ENCODE results near the gene UCHL1.
"Not testable (repeated sequence)": the region's sequence is repeated elsewhere in the genome, so short reads cannot be mapped to it uniquely, and the experiment has no call there.

Gene UCHL1

DNA sequence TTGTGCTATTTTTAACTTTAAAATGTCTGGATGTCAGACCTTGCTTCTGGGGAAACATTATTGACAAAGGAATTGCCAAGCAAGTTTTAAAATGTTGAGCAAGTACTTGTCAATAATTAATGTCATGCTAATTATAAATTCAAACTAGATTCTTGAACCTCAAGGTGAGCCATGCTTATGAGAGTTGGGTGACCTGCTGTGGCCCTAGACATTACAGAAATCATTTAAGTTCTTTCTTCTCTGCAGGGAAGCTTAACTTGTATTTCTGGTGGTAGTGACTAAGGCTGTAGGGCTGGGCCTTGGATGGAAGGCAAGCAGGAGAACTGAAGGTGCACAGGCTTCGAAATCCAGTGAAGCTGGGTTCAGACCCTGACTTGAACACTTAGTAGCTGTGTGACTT is 14.8 kb upstream of the UCHL1 start:
- DNase-seq: no peak

DNA sequence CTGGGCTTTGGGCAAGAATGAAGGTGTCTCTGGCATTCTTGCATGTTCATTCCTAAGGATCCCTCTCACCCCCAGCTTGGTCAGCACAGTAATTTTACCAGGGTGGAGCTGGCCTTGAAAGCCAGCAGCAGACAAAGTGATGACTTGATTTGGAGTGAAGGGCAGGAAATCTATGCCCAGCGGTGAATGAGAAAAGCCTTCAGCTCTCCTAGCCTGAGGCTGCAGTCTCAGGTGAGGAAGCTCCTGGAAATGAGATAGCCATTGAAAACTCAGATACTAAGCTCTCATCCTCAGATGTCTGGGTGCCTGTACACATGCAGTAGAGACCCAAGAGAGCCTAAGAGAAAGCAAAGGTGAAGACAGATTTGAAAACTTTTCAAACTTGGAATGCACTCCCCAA is 10.7 kb upstream of the UCHL1 start:
- no peak for DNase-seq

DNA sequence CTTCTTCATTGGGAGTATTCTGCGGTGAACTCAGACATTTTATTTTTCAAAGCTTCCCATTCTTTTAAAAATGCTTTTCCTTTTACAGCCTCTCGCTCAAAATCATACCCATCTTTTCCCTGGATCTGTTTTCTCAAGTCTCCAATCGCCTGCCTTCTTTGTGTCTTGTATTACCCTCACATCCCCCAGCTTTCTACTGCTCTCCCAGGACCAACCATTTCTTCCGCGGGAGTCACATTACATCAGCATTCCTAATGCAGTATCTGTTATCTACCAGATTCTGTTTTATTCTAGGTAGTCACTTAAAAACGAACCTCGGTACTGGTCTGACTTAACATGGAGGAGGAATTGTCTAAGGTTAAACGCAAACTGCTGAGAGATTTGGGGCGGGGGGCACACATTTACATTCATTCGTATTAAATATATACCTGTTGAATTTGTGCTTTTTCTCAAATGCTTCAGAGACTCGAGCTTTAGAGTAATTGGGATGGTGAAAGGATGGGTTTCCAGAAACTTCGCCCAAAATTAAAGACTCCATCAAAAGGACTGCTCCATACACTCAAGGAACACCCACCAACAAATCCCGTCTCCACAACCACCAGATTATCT is 493 bp upstream of the UCHL1 start:
- no peak for DNase-seq

DNA sequence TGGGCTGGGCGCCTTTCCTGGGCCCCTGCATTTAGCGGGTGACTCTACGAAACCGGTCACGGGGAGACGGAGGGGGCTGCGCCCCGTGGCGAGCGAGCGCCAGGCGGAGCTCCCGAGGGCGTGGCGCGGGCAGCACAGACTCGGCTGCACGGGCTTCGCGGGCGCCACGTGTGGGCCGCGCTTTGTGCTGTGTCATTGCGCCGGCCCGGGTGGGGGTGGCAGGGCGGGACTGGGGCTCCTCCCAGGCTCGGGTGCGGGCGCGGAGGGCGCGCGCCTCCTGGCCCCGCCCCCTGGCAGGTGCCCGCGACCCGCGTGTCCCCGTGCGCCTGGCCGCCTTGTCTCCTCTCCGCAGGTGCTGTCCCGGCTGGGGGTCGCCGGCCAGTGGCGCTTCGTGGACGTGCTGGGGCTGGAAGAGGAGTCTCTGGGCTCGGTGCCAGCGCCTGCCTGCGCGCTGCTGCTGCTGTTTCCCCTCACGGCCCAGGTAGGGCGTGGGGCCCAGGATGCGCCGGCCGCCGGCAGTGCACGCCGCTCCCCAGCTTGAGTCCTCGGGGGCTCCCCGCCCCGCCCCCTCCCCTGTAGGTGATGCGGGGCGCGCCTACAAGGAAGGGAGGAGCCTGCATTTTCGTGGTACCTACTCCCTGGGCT is 651 bp downstream of the UCHL1 start:
- no peak for DNase-seq

DNA sequence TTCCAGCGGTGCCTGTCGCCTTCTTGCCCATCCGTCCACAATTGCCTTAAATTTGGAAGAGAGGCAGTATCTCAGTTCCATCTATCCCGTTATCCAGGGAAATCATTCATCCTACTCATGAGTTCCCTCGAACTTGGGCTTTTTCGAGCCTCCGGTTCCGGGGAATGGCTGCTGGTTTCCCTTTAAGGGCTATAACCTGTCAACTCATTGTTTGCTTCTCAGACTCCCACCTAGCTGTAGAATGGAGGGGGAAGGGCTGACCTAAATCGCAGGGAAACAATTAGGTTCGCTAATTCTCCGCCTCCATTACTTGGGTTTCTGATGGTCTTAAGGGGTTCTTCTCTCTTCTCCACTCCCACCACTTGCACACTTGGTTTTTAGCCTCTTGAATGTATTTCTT is 1.2 kb downstream of the UCHL1 start:
- DNase-seq: no peak

DNA sequence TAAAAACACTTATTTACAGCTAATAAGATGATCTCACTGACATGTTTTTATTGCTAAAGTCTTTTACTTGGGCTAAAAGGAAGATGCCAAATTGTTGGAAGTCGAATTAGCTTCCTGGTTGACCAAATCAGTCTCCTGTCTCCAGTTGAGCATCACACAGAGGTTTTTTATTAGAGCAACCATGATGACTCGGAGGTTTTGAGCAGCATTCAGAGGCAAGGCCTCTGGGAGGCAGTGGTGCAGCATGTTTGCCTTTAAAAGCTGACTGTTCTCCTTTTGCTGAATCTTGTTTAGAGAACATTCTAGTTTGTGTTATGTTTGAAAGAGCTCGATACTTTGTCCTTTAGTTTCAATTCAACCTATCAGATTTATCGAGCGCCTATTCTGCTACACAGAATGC is 2.1 kb downstream of the UCHL1 start:
- DNase-seq: no peak

DNA sequence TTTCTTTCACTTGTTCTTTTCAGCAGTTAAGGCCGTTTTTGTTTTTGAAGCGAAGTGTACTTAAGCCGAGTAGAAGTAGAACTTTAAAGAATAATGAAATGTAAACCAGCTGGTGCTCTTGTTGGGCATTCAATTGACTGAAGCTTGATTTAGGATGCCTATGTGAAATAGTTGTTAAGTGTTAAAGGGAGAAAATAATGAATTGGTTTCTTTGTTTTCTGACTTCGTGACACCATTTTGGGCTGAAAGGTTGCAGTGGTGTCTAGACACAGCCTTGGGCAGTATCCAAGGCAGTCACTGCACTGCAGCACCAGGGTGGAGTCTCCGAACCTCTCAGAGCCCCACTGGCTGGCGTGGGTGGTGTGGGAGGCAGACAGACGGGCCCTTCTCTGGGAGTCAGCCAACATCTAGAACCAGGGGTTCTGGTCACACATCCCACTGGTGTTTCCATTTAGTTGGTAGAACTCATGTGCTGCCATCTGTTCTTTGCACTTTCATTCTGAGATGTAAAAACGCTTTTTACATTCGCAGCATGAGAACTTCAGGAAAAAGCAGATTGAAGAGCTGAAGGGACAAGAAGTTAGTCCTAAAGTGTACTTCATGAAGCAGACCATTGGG is 3.5 kb downstream of the UCHL1 start:
- no peak for DNase-seq

DNA sequence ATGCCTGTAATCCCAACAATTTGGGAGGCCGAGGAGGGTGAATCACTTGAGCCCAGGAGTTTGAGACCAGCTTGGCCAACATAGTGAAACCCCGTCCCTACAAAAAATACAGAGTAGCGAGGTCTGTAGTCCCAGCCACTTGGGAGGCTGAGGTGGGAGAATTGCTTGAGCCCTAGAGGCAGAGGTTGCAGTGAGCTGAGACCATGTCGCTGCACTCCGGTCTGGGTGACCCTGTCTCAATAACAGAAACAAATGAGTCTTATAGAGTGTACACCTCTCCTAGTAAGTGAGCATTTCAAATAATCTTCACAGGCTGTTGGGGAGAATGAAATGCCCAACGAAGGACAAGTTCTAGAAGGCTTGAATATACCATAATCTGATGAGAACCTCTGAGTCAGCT is 5.5 kb downstream of the UCHL1 start:
- no peak for DNase-seq

DNA sequence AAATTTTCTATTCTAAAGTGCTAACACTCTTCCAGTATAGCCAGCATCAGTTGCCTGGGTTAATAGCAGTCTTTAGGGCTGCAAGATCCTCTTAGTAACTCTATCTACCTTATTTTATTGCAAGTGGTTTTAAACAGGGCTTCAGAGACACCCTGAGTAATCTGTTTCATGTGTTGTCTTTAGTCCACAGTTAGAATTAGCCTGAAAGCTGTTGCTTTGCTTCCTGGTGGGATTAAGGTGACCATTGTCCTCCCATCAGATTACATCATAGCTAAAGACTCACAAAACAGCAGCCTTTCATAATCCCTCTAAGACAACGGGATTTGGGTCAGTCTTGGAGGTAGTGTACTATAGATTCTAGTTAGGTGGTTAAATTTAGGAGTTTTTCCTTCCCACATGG is 7.5 kb downstream of the UCHL1 start:
- DNase-seq: no peak

DNA sequence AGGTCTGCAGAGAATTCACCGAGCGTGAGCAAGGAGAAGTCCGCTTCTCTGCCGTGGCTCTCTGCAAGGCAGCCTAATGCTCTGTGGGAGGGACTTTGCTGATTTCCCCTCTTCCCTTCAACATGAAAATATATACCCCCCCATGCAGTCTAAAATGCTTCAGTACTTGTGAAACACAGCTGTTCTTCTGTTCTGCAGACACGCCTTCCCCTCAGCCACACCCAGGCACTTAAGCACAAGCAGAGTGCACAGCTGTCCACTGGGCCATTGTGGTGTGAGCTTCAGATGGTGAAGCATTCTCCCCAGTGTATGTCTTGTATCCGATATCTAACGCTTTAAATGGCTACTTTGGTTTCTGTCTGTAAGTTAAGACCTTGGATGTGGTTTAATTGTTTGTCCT is 11.3 kb downstream of the UCHL1 start:
- no peak for DNase-seq

DNA sequence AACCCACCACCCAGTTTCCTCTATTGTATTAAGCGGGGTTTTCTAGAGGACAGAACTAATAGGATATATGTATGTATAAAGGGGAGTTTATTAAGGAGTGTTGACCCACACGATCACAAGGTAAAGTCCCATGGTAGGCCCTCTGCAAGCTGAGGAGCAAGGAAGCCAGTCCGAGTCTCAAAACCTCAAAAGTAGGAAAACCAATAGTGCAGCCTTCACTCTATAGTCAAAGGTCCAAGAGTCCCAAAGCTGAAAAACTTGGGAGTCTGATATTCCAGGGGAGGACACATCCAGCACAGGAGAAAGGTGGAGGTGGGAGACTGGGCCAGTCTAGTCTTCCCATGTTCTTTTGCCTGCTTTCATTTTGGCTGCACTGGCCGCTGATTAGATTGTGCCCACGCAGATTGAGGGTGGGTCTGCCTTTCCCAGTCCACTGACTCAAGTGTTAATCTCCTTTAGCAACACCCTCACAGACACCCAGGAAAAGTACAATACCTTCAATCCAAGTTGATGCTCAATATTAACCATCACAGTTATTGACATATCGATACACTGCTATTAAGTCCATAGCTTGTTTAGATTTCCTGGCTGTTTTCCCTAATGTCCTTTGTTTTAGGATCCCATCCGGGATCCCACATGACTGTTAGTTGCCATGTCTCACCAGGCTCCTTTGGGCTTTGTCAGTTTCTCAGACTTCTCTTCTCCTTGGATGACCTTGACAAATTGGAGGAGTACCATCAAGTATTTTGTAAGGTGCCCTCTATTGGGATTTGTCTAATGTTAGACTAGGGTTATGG is 12.2 kb downstream of the UCHL1 start:
- no peak for DNase-seq

DNA sequence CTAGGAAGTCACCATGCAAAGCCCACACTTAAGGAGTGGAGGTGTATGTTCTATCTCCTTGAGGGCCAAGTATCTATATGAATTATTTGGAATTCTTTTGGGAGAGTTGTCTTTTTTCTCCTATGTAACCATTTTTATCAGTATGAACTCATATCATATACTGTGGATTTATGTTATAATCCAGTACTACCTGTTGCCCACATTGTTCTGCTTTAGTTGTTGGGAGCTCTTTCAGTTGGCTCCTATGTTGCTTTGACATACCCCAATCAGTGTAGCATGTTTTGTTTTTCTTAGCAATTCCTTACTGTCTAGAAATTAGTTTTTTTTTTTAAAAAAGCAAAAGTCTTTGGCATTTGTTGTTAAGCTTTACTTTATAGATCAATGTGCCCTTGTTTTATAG is 13.0 kb downstream of the UCHL1 start:
- no peak for DNase-seq

DNA sequence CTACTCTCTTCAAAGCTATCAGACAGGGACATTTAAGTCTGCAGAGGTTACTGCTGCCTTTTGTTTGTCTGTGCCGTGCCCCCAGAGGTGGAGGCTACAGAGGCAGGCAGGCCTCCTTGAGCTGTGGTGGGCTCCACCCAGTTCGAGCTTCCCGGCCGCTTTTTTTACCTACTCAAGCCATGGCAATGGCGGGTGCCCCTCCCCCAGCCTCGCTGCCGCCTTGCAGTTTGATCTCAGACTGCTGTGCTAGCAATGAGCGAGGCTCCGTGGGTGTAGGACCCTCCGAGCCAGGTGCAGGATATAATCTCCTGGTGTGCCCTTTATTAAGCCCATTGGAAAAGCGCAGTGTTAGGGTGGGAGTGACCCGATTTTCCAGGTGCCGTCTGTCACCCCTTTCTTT is 19.2 kb downstream of the UCHL1 start:
- not testable (repeated sequence) for DNase-seq

DNA sequence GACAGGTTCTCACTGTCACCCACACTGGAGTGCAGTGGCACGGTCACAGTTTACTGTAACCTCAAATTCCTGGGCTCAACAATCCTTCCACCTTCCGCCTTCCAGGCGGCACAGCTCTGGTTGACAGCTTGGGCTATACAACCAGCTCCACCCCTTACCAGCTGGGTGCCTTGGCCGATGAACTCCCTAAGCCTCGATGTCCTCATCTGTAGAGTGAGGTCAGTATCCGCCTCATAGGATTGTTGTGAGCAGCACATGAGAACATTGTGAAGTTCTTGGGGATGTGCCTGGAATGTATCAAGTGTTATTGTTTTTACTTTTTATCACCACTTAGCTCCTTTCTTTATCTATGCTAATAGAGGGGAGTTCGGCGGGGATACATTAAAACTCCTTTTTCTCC is 23.3 kb downstream of the UCHL1 start:
- no peak for DNase-seq

DNA sequence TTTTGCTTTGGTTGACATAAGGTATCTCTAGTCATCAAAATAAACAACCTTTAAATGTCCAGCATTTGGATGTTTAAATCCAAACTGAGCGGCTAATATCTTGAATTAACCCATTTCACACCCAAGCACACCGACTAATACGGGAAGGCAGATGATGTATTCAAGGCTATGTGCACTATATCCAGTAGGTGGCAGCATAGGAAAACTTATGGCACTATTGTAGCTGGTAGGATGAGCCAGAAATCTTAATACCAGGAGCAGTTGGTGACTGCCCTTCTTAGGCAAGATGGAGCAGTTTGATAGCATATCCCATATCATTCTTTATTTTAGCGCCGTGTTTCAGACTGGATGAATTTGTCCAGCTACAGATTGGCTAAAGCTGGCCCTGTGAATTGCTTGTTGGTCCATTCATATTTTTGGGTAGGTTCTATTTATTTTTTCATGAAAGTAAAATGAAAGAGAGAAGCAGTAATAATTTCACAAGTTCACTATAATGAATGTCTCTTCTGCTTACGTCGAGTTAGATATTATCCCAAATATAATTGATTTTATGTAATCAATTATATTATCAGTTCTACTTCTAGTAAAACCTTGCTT is 24.4 kb downstream of the UCHL1 start:
- DNase-seq: no peak

DNA sequence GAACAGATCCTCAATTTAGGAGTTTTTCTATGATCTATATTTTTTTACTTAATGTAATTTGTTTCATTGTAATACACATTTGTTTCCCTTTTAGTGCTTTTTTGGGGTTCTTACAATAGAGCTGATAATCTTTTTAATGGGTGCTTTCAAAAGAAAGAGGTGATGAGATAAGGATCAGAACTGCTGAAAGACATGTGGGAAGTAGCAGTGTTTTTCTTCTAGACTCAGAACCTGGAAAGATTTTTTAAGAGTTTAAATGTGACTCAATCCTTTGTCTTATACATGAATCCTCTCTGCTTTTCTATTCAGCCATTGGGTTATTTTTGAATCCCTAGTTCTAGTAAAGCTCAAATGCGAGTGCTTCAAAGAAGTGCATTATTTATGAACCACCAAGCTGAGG is 25.6 kb downstream of the UCHL1 start:
- no peak for DNase-seq

DNA sequence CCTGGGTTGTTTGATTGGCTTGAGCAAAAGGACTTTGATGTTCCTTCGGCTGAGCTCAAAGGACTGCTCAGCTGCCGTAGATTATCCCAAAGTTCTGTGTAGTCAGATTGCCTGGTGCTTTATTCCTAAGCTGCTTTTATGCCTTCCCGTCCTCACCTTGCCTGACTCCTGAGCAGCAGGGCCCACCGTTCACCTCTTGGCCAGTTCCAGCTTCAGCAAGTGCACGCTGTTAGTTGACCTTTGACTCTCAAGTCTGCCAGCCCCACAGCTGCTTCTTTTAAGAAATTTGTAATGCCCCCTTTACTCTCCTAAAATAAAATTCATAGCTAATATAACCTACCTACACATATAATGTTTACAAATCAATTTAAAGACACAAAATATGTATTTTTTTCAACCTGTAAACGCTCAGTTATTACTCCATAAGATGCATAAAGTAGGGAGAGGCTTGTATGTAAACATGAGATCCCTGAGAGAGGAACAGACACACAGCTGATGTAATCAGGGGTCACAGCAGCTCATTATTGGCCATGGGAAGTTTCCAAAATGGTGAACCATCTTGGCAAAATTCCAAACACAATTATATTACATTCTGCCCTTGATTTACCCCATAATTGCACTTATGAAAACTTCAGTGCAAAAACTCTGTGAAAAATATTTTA is 28.6 kb downstream of the UCHL1 start:
- DNase-seq: no peak

DNA sequence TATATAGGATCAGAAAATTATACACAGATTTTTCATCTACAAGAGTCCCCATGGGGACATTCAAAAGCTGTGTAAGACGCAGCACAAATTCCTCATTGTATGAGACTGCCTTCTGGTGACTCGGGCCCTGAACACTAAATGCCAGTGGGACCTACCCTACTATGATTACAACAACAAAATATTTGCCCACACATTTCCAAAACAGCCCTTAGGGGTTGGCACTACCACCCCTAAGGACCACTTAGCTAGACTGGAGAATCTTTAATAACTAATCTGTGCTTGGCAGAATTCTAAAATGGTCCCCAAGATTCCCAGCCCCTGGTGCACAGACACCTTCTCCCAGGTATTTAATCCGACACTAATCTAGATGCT is 29.1 kb downstream of the UCHL1 start:
- no peak for DNase-seq

DNA sequence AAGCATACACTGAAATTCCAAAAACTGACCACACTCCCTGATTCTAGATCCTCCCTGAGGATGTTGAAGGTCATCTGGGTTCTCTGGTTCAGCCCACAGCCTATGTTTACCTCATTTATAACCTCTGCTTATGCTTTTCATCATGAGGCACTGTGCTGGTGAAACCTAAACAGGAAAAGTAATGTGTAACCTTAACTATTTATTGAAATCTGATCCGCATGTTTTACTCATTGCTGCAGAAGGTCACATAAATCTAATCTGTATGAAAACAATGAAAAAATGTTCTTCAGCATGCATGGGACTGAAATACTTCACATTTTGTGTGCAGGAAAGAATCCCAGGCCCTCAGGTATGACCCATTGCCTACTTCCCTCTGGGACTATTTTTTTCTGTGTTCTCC is 30.3 kb downstream of the UCHL1 start:
- DNase-seq: no peak

DNA sequence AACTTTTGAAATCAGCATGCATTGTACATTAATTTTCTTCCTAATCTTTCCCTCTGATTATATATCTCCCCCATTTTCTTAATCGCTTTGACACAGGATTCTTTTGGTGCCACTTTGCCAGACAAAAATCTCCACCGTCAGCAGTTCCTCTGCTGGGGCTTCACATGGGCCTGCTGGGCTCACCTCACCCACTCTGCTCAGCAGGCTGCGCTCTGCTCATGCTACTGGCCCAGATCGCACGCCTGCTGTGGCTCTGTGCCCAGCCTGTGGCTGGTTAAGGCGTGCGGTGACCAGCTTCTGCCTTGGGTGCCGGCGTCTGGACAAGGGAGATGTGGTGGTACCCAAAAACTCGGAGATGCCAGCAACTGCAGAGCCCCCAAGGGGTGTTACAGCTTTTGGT is 31.1 kb downstream of the UCHL1 start:
- no peak for DNase-seq

DNA sequence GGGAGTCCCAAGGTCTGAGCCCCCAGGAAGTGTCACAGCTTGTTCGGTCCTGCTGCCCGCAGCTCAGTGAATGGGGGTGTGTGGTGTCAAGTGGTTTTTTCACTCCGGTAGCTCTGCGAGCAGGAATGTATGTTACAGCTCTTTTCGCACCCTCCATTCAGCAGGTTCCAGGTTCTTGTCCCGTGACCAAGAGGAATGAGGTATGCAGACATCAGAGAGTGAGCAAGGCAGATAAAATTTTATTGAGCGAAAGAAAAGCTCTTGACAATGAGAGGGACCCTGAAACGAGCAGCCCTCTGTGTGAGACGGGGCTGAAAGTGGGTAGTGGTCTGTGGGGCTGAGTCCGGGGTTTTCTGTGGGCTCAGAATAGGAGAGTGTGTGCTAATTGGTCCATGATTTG is 31.5 kb downstream of the UCHL1 start:
- DNase-seq: no peak

DNA sequence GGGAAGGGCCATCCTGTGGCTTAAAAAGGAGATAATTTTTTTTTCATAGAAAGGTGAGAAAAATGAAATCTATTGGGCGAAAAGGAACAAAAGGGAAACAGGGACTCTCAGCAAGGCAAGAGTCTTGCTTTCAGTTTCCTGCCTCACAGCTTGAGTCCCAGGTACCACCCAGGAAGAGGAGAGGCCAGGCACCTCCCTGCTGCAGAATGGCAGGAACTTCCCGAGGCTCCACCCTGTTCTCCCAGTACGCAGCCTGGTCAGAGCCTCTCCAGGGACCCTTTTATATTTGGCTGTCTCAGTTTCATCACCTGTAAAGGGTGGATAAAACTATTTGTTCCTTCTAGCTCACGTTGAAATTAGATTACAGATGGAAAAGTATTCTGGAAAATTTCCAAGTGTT is 33.8 kb downstream of the UCHL1 start:
- no peak for DNase-seq

DNA sequence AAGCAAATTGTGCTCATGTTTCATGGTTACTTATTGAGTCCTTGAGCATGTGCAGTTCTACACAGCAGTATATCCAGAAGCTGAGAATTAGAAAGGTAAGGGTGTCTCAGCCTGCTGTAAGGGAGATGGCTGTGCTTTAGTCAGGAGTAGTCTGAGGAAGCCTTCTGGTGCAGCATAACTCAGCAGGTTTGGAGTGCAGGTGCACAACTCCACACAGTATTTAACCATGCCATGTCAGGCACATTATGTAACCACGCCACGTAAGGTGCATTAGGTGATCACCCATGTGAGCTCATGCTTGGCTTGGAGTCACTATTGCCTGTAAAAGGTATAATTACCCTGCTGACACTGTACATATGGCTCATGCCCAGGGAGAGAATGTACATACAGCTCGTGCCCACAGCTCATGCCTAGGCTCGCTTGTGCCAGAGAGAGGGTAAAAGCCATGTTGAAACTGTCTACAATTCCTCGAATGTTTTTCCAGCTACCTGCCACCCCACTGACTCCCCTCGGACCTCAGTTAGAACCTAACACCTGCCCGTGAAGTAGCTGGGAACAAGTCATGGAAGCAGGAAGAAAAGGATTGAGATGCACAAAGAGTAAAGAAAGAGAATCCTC is 37.8 kb downstream of the UCHL1 start:
- no peak for DNase-seq
